ENCODE results near the gene NTM.
A peak's percentile ranks its signal among the peaks of the same experiment; 100 is the strongest.

The NTM gene

GRCh38 chr11:131746201-131746600 is 375.8 kb downstream of the NTM start (continued):
- TF ChIP-seq ZNF239 (tag by site-specific recombination; IDR thresholded peaks at IDR 0.05) (no peak), ZNF394 (tag by site-specific recombination; IDR thresholded peaks at IDR 0.05; ENCODE audit: borderline replicate concordance) (no peak), ZBTB20 (tag by site-specific recombination; IDR thresholded peaks at IDR 0.05) (no peak), GLIS1 (tag by site-specific recombination; IDR thresholded peaks at IDR 0.05) (no peak), ZNF610 (tag by site-specific recombination; IDR thresholded peaks at IDR 0.05; ENCODE audit: borderline replicate concordance) (no peak), SCRT2 (tag by site-specific recombination; IDR thresholded peaks at IDR 0.05) (no peak), ZNF530 (tag by site-specific recombination; IDR thresholded peaks at IDR 0.05; ENCODE audit: low read depth) (no peak), ZNF174 (tag by site-specific recombination; IDR thresholded peaks at IDR 0.05) (no peak), ZNF138 (tag by site-specific recombination; IDR thresholded peaks at IDR 0.05; ENCODE audit: borderline replicate concordance) (no peak)

GRCh38 chr11:131748151-131749050 is 378.0 kb downstream of the NTM start:
- Histone ChIP-seq H3K4me1 (ENCODE audit: control insufficient read depth, insufficient read depth, low read length) (no peaks in the 10 kb centered on the region), H3K27ac (ENCODE audit: extremely low read depth, low read depth, low read length) (no peak overlapping the region), H3K9me3 (ENCODE audit: control insufficient read depth, insufficient read depth, low read depth, low read length) (no peaks in the 10 kb centered on the region), H3K4me3 (ENCODE audit: low read depth, low read length) (no peak overlapping the region), H3K36me3 (ENCODE audit: control insufficient read depth in 2 of 2, insufficient read depth in 1 of 2, low read length in 2 of 2) (no peaks in the 10 kb centered on the region)
- no peak for TF ChIP-seq ZNF518A (tag by site-specific recombination; conservative IDR thresholded peaks at IDR 0.05; ENCODE audit: low read depth)
- TF ChIP-seq ZNF654 (tag by site-specific recombination; IDR thresholded peaks at IDR 0.05; ENCODE audit: low read depth) = peak; percentile 27; the same call in 1 of the 2 replicates
- TF ChIP-seq SCRT1 (tag by site-specific recombination; IDR thresholded peaks at IDR 0.05; ENCODE audit: borderline replicate concordance) = no peak
- no peak for TF ChIP-seq ZNF394 (tag by site-specific recombination; IDR thresholded peaks at IDR 0.05; ENCODE audit: borderline replicate concordance)
- POLR2A ChIA-PET = no interaction called here
- CTCF ChIA-PET = interaction anchor here (0.6 to 4.1 kb wide), 34 partner anchors 8 to 564 kb away, joined by 3 to 37 read pairs (median 5); no protein-coding TSS in a partner anchor

- ChIA-PET CTCF (interaction anchor here (0.9 to 4.1 kb wide), 12 partner anchors 8 to 563 kb away, joined by 3 to 37 read pairs (median 8); no protein-coding TSS in a partner anchor), POLR2A (no interaction called here)
- Histone ChIP-seq H3K27ac (ENCODE audit: extremely low read depth, low read depth, low read length) (no peak overlapping the region), H3K4me3 (ENCODE audit: low read depth, low read length) (no peak overlapping the region), H3K36me3 (ENCODE audit: control insufficient read depth in 2 of 2, insufficient read depth in 1 of 2, low read length in 2 of 2) (no peaks in the 10 kb centered on the region), H3K4me1 (ENCODE audit: control insufficient read depth, insufficient read depth, low read length) (no peaks in the 10 kb centered on the region), H3K9me3 (ENCODE audit: control insufficient read depth, insufficient read depth, low read depth, low read length) (no peaks in the 10 kb centered on the region)
- no peak for TF ChIP-seq ZNF157 (tag by site-specific recombination; IDR thresholded peaks at IDR 0.05)
Measured at GRCh38 chr11:131749101-131749500, 378.7 kb downstream of the NTM start.

- ChIA-PET CTCF (interaction anchor here (0.6 kb wide), 1 partner anchor 109 kb away, joined by 4 read pairs; no protein-coding TSS in a partner anchor), POLR2A (no interaction called here)
- Histone ChIP-seq H3K4me1 (ENCODE audit: control insufficient read depth, insufficient read depth, low read length) (no peaks in the 10 kb centered on the region), H3K36me3 (ENCODE audit: control insufficient read depth in 2 of 2, insufficient read depth in 1 of 2, low read length in 2 of 2) (no peaks in the 10 kb centered on the region), H3K9me3 (ENCODE audit: control insufficient read depth, insufficient read depth, low read depth, low read length) (no peaks in the 10 kb centered on the region), H3K27ac (ENCODE audit: extremely low read depth, low read depth, low read length) (no peak overlapping the region), H3K4me3 (ENCODE audit: low read depth, low read length) (no peak overlapping the region)
- TF ChIP-seq ZNF792 (tag by site-specific recombination; IDR thresholded peaks at IDR 0.05) = no peak
- TF ChIP-seq ZNF521 (tag by site-specific recombination; IDR thresholded peaks at IDR 0.05) = no peak
- TF ChIP-seq ZNF518A (tag by site-specific recombination; conservative IDR thresholded peaks at IDR 0.05; ENCODE audit: low read depth) = no peak
- no peak for TF ChIP-seq ZNF707 (tag by site-specific recombination; IDR thresholded peaks at IDR 0.05)
- TF ChIP-seq ZEB2 (tag by site-specific recombination; IDR thresholded peaks at IDR 0.05) = no peak
- TF ChIP-seq ZNF830 (tag by site-specific recombination; IDR thresholded peaks at IDR 0.05; ENCODE audit: low read depth) = no peak
- TF ChIP-seq KLF10 (tag by site-specific recombination; IDR thresholded peaks at IDR 0.05) = no peak
Measured at GRCh38 chr11:131750152-131750551, 379.7 kb downstream of the NTM start.

Data from HEK293 (cell line).